ENCODE measurements around the gene KRTAP1-4.
"Not testable (repeated sequence)": the region's sequence is repeated elsewhere in the genome, so short reads cannot be mapped to it uniquely, and the experiment has no call there.

Gene KRTAP1-4, protein sequence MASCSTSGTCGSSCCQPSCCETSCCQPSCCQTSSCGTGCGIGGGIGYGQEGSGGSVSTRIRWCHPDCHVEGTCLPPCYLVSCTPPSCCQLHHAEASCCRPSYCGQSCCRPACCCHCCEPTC

DNA sequence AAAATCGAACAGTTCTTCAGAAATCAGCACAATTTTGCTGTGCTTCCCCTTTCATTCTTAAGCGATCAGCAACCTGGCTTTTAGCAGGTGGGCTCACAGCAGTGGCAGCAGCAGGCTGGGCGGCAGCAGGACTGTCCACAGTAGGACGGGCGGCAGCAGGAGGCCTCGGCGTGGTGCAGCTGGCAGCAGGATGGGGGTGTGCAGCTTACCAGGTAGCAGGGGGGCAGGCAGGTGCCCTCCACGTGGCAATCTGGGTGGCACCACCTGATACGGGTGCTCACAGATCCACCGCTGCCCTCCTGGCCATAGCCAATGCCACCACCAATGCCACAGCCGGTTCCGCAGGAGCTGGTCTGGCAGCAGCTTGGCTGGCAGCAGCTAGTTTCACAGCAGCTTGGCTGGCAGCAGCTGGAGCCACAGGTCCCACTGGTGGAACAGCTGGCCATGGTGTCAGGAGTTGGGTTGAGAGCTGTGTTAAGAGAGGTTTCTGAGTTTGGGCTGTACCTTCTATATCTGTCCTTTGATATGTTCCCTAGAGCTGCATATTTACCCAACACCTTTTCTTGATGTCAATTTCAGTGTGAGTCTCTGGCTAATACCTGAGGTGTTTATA is at the start of gene KRTAP1-4:
TSS of gene KRTAP1-4 (minus strand) at position 563 of the 613 bp plus-strand sequence. CDS start at position 446, 117 bp downstream.
- no peak for DNase-seq

DNA sequence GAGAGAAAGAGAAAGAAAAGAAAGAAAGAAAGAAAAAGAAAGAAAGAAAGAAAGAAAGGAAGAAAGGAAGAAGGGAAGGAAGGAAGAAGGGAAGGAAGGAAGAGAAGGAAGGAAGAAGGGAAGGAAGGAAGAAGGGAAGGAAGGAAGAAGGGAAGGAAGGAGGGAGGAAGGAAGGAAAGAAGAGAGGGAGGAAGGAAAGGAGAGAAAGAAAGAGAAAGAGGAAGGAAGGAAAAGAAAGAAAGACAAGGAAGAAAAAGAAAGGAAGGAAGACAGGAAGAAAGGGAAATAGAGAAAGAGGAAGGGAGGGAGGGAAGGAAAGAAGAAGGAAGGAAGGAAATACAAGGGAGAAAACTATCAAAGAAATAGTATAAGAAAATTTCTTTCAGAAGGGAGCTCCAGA is 46.8 kb upstream of the KRTAP1-4 start:
- DNase-seq = no peak

DNA sequence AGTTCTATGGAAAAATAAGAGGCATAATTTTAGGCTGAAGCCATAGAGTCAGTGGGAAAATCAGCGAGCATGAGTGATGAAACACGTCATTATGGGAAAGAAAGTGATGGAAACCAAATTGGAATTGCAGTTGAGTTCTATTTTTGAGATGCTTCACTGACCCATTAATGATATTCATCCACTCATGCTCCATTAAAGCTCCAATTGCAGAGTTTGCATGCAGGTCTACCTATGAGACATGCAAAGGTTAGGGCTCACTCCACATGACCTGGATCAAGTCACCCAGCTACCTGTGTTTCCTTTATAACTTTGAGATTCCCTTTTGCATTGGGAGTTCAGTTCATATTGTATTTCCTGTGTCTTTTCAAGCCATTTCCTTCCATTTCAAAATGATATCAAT is 43.7 kb upstream of the KRTAP1-4 start:
- no peak for DNase-seq

DNA sequence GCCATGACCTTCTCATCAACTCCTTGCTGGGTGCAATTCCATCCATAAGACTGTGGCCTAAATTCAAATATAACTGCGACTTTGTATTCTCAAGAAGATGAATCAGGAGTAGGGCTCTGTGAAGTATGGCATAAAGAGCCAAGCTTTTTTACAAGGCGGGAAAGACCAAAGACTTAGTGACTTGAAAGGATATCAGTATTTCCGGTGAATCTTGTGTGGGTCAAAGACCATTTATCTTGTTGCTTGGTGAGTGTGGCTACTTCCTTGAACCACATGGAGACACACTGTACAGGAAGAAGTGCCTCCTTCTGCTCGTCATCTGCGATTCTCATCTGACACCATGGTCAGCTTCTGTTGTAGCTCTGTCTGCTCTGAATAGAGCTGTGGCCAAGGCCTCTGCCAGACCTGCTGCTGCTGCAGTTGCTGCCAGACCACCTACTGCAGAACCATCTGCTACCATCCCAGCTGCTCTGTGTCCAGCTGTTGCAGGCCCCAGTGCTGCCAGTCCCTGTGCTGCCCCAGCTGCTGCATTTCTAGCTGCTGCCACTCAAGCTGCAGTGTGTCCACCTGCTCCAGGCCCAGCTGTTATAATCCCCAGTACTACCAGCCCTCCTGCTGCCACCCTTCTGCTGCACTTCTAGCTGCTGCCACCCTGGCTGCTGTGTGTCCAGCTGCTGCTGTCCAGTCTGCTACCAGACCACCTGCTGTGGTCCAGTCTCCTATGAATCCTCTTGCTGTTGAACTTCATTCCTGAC is 41.8 kb upstream of the KRTAP1-4 start:
- no peak for DNase-seq

DNA sequence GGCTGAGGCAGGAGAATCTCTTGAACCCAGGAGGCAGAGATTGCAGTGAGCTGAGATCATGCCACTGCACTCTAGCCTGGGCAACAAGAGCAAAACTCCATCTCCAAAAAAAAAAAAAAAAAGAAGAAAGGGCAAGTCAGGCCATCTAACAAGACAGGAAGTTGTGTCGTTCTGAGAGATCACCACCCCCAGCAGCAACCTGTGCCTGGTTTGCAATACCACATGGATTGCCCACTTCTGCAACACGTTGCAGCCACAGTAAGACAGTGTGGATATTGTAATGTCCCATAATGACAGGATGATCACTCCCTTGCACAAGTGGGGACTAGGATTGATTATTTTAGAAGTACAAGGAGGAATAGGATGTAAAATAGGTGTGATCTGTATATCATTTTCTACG is 39.0 kb upstream of the KRTAP1-4 start:
- DNase-seq = no peak

DNA sequence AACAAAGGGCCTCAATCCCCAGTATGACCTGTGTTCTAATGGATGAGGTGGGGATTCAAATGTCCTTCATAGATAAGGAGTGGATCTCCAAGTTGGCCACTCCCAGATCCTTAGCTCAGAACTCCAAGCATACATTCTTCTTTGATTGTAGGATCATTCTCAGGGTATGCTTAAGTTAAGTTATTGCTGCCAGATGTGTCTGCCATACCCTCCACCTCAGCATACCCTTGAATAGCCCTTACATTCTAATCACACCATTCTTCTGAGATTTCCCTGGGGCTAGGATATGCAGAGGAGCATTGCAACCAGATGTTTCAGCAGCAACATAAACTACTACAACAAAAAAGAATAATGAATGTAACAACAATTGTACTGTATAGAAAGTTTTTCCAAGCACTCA is 37.3 kb upstream of the KRTAP1-4 start:
- no peak for DNase-seq

DNA sequence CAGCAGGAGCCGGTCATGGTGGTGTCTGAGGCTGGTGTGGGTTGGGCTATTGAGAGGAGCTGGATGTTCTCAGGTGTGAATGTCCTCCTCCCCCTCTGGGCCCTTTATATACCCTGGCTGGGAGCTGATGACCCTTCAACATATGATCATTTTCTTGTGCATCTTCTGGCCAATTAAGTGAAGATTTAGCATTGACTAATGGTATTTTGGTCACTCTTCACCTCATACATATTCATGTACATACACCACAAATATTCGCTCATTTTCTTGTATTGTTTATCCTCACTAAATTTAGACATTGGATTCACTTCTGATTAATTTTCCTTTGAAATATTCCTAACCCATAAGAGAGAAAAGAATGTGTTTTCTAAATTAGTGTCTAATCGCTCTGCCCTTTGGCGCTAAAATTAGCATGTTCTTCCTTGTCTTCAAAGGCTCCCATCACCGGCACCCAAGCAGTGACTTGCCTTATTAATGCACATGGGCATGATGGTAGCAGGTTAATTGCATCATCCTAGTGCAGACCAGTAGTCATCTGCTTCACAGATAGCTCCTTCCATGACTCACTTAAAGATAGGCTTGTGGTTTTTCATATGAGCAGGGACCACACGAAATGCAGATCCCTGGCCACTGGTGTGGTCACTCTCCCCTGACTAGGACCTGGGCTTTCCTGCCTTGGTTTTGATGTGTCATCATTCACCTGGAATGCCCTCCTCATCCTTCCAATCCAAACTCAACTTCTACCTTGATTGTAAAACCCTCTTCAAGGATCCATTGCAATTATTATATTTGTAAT is 36.0 kb upstream of the KRTAP1-4 start, which contains the start of gene KRTAP2-4:
TSS of gene KRTAP2-4 (minus strand) at position 51 of the 796 bp plus-strand sequence. CDS start at position 17, 34 bp downstream.
- DNase-seq = no peak

DNA sequence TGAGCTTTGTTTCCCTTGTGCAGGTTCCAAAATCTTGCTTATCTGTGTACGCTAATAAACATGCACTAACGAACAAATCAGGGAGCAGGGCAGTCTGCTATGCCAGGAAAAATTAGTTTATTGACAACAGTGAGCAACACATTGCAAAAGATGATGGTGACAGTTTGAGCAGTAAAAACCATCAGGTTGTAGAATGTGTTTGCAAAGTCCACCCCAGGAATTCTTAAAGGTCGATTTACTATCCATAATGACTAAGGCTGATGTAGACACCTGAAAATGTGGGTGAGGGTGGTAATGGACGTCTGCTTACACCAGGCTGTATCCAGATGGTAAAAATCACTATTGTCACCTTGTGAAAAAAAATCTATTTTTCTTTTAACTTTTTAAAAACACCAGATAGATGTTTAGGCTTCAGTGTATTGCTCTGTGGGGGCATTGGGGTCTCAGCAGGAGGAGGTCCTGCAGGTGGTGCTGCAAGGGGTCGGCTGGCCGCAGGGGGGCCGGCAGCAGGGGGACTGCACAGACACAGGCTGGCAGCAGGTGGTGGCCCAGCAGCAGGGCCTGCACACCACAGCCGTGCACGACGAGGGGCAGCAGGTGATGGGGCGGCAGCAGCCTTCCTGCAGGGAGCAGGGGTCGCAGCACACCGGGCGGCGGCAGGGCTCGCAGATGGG is 35.2 kb upstream of the KRTAP1-4 start:
- not testable (repeated sequence) for DNase-seq

DNA sequence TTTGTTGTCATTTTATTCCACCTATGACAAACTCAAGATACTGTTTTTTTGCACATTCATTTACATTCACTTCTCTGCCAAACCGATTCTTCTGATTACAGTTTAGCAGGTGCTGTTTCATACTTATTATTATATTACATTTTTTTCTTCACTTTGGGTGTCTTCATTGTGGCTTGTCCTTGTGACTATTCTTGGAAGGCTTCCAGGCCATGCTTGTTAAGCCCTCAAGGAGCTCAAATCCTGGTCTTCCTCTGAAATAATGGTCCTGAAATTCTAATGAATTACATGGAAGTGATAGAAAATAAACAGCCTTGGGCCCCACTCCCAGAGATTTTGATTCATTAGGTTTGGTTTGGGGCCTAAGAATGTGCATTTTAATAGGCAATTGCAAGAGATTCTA is 34.3 kb upstream of the KRTAP1-4 start:
- no peak for DNase-seq

DNA sequence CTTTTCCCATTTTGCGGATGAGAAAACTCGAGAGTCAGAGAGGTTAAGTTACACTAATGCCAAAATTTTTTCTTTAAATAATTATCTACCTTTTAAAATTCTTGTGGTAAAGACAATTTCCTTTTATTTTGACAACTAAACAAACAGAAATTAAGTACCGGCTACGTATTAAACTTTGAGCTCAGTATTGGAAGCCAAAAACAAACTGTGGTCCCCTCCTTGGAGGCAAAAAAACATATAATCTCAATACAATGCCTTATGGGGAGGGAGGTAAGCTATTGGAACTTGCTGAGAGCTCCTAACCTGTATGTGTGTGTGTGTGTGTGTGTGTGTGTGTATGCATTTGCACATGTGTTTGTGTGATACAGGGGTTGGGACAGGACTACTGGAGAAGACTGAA is 33.5 kb upstream of the KRTAP1-4 start:
- no peak for DNase-seq

DNA sequence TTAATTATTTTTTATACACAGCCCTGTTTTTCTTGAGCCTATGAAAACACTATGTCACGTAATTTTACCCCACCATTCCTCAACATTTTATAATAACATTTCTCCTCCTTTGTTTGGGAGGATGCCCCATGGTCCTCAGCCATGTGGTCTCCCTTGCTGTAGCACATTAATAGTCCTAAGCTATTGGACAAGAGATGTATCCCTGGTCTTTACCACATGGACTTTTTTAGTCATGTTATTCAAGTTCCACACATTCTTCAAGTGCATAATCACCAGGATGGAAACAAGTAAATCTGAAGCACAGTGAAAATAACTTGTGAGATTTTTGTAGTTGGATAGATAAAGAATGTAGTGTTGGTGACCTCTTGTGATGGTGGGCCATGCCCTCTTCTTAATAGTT is 32.0 kb upstream of the KRTAP1-4 start:
- DNase-seq = no peak

DNA sequence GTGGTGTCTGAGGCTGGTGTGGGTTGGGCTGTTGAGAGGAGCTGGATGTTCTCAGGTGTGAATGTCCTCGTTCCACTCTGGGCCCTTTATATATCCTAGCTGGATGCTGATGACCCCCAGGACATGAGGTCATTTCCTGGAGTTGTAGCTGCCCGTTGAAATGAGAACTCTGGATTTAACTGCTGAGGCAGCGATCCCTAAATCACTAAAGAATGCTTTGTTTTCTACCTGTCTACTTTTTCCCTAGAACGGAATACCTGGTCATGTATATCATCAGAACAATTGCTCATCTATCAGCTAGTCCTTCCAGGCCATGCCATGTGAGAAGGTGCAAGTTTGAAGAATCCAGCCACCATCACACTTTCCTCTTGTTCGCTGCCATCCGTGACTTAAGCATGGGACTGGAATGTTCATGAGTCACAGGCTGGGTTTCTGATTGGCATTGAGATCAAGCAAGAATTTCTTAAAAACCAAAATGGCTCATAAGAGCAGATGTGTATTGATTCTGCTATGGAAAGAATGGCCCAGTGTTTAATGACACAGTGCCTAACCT is 30.1 kb upstream of the KRTAP1-4 start, which contains the start of gene KRTAP2-3:
TSS of gene KRTAP2-3 (minus strand) at position 63 of the 553 bp plus-strand sequence. CDS start 64 bp downstream, outside the sequence.
- no peak for DNase-seq

DNA sequence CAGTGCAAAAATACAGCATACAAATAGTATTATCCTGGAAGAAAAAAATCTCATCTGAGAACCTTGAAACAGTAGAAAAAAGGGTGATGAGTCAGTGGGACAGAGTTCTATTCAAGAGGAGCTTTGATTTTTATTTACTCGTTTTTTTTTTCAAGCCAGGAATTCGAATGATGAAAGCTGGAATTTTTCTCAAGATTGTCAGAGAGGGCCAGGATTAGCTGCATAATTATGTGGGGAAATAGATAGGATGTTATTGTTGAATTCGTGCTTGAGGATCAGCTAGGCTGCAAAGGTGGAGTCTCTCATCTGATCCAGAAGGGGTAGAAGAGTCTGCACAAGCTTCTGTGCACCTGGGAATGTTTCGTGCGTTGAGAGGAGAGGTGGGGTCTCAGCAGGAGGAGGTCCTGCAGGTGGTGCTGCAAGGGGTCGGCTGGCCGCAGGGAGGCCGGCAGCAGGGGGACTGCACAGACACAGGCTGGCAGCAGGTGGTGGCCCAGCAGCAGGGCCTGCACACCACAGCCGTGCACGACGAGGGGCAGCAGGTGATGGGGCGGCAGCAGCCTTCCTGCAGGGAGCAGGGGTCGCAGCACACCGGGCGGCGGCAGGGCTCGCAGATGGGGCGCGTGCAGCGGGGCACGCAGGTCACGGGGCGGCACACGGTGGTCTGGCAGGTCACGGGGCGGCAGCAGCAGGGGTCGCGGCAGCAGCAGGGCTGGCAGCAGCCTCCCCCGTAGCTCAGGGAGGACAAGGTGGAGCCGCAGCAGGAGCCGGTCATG is 29.5 kb upstream of the KRTAP1-4 start:
- not testable (repeated sequence) for DNase-seq

DNA sequence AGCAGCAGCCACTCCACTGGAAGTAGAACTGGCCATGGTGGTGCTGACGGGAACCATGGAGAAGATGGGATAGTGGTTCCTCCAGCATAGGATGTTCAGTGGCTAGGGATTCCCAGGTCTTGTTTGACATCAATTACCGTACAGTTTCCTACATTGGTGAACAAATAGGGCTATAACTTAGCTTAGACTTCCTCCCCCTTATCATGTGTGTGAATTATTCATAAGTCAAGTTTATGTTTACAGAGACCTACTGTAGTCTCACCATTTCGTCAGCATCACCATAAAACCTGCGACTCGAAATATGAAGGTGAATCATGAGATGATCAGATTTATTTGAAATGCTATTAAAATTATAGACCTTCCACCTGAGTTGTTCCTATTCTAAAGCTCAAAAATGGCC is 28.7 kb upstream of the KRTAP1-4 start:
- no peak for DNase-seq

DNA sequence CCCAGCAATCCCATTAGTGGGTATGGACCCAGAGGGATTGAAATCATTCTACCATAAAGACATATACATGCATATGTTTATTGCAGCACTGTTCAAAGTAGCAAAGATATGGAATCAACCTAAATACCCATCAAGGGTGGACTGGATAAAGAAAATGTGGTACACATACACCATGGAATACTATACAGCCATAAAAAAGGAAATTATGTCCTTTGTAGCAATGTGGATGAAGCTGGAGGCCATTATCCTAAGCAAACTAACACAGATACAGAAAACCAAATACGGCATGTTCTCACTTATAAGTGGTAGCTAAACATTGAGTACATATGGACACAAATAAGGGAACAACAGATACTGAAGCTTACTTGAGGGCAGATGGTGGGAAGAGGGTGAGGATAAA is 27.6 kb upstream of the KRTAP1-4 start:
- no peak for DNase-seq

DNA sequence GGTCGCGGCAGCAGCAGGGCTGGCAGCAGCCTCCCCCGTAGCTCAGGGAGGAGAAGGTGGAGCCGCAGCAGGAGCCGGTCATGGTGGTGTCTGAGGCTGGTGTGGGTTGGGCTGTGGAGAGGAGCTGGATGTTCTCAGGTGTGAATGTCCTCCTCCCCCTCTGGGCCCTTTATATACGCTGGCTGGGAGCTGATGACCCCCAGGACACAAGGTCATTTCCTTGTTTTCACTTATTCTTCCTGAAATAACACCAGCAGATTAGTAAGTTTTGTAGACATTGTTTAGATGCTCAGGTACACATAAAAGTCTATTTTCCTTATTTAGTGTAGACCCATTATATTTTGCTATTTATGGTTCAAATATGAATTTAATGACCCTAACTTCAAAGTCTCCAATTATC is 25.1 kb upstream of the KRTAP1-4 start, which contains the start of gene KRTAP2-2:
TSS of gene KRTAP2-2 (minus strand) at position 101 of the 400 bp plus-strand sequence. CDS start at position 82, 19 bp downstream.
- DNase-seq = not testable (repeated sequence)

DNA sequence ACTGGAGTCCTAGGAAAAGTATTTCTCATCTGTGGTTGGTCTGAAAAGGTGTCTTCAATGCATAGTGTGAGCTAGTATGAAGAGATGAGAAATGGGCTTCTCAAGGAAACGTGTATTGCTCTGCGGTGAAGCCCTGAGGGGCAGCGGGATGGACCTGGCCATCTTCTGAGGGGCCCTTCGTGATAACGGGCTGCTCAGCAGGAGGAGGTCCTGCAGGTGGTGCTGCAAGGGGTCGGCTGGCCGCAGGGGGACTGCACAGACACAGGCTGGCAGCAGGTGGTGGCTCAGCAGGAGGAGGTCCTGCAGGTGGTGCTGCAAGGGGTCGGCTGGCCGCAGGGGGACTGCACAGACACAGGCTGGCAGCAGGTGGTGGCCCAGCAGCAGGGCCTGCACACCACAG is 24.6 kb upstream of the KRTAP1-4 start:
- DNase-seq = not testable (repeated sequence)

DNA sequence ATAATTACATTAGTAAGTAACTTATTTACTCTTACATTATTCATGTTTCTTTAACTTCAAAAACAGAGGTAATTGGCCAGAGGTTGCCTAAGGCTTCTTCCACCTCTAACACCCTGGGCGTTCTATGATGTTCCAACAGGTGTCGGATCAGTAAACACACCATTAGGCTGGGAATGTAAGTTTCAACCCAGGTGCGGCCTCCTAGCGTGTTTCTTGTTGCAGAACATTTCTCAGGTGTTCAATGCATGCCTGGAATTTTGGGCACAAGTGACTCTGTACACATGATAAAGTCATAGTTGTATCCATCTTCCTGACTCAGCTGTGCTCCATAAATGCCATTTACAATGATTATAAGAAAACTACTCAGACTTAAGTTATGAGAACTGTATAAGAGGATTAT is 24.0 kb upstream of the KRTAP1-4 start:
- no peak for DNase-seq

DNA sequence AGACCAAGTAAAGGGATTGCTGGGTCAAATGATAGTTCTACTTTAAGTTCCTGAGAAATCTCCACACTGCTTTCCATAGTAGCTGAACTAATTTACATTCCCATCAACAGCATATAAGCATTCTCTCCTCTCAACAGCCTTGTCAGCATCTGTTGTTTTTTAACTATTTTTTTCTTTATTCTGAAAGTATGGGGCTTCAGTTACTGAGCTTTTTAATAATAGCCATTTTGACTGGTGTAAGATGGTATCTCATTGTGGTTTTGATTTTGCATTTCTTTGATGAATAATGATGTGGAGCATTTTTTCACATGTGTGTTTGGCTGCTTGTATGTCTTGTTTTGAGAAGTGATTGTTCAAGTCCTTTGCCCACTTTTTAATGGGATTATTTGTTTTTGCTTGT is 22.6 kb upstream of the KRTAP1-4 start:
- no peak for DNase-seq

DNA sequence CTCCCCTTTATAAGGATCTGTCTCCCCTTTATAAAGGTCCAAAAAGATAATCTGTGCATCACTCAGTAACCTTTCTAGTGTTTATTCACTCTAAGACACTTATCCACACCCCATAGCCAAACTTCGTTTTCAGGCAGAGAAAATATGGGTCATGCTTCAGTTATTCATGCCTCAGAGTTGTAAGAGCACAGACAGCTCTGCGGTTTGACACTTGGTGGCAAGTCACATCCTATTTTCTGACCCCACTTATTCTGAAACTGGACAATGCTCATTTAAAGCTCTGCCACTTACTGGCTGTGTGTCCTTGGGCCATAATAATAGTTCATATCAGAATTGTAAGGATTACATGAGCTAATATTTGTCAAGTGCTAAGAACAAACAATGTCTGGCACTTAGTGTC is 19.1 kb upstream of the KRTAP1-4 start:
- DNase-seq = no peak

DNA sequence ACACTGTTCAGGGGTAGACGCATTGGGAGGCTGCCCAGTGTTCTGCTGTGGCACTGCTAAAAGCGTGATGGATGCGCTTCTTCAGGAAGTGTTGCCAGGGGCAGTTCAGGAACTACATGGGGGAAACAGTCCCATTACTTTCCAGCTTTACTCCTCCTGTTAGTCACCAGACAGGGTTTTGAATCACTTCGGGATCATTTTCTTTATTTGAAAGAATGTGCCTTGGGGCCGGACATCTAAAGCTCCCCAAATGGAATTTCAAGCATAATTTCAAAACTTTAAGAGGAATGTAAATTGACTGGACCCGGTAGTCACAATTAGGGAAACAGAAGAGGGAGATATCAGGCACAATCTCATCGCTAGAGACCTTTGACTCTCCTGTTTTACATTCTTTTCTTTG is 18.4 kb upstream of the KRTAP1-4 start:
- no peak for DNase-seq

All from NCI-H2171 treated with DMSO at 0.1 percent for 48 hours (cell line).